ENCODE results near the gene JAG2. TPM values are rescaled to one million over a fixed set of nuclear protein-coding genes. Genes with fewer than 3 reads are reported as not detected.

Gene JAG2
- total and polyA plus RNA-seq, 2 of the 13 experiments (the other 11 are each of a cell fraction or from before 2014, with no cell fraction given) = 0.04 to 0.16 TPM

- TF ChIP-seq HNF1A (IDR thresholded peaks at IDR 0.05; ENCODE audit: low read depth) (no peak), HNF1A (CRISPR knock-in tag; IDR thresholded peaks at IDR 0.05; ENCODE audit: borderline replicate concordance) (no peak), ZFP82 (CRISPR knock-in tag; IDR thresholded peaks at IDR 0.05; ENCODE audit: borderline replicate concordance) (no peak), ARNT (IDR thresholded peaks at IDR 0.05) (no peak)
These were observed 19.9 kb downstream of the JAG2 start (continued) for GRCh38 chr14:105148604-105149145.

GRCh38 chr14:105147671-105148603 lies 20.6 kb downstream of the JAG2 start:
- Histone ChIP-seq H4K20me1 (ENCODE audit: insufficient read depth, low read length) (no peaks in the 10 kb centered on the region), H3K9ac (ENCODE audit: insufficient read depth, low read depth, low read length) (no peak overlapping the region), H3K79me2 (ENCODE audit: insufficient read depth, low read length) (no peaks in the 10 kb centered on the region), H3K4me1 (ENCODE audit: insufficient read depth, low read length) (no peaks in the 10 kb centered on the region), H2AFZ (ENCODE audit: low read length) (no peak overlapping the region), H3K9me3 (ENCODE audit: low read length) (no peaks in the 10 kb centered on the region), H3K36me3 (replicated peaks in 1 of 2; ENCODE audit: control insufficient read depth in 1 of 2, insufficient read depth in 2 of 2, low read length in 2 of 2) (no peaks in the 10 kb centered on the region), H3K4me2 (ENCODE audit: low read depth, low read length) (no peak overlapping the region), H3K27me3 (ENCODE audit: control insufficient read depth in 1 of 2, insufficient read depth in 2 of 2, low read length in 2 of 2) (peaks cover 17 to 43% of the 10 kb centered on the region in 2 experiments; a peak in 4 of 5 replicates), H3K27ac (ENCODE audit: extremely low read length, insufficient read depth, low read length) (no peak overlapping the region), H3K4me3 (replicated peaks in 1 of 3; ENCODE audit: insufficient read depth in 1 of 3, low read depth in 2 of 3, low read length in 3 of 3) (no peak overlapping the region)
- ATAC-seq (no peak), DNase-seq (ENCODE audit: low spot score) (no peak), FAIRE-seq (no peak)
- in situ Hi-C loops (cut with HindIII; ENCODE audit: extremely low pct_ligation_motif_present, low pct_unique_long_range_greater_than_20kb) (loop anchor here (10.0 kb wide), 1 partner anchor 53 kb away; no protein-coding TSS in a partner anchor), intact Hi-C loops (cut with micrococcal nuclease; ENCODE audit: unreplicated experiment) (no loop called here)
- no TSS peak for BruUV-seq (replicated peaks)
- 73% methylated on average over 26 of the region's 62 CpGs for WGBS (ENCODE audit: low lambda C conversion rate)
- ChIA-PET CTCF (ENCODE audit: low intra/inter-chr PET ratio, low total read pairs) (no interaction called here), POLR2A (no interaction called here)
- no peak for TF ChIP-seq GTF2F1 (IDR thresholded peaks at IDR 0.05; ENCODE audit: low read length)
- no peak for TF ChIP-seq ZNF292 (CRISPR knock-in tag; IDR thresholded peaks at IDR 0.05; ENCODE audit: borderline replicate concordance, low read depth)
- TF ChIP-seq FOXK1 (CRISPR knock-in tag; IDR thresholded peaks at IDR 0.05; ENCODE audit: borderline replicate concordance, low read depth) = no peak
- no peak for TF ChIP-seq SNAI1 (CRISPR knock-in tag; IDR thresholded peaks at IDR 0.05; ENCODE audit: borderline replicate concordance)
- no peak for TF ChIP-seq ZNF383 (CRISPR knock-in tag; IDR thresholded peaks at IDR 0.05; ENCODE audit: borderline replicate concordance)
- TF ChIP-seq STAT5B (CRISPR knock-in tag; IDR thresholded peaks at IDR 0.05) = no peak
- TF ChIP-seq HINFP (CRISPR knock-in tag; IDR thresholded peaks at IDR 0.05; ENCODE audit: low read depth) = no peak
- no peak for TF ChIP-seq CC2D1A (CRISPR knock-in tag; IDR thresholded peaks at IDR 0.05)
- TF ChIP-seq NCOA5 (CRISPR knock-in tag; IDR thresholded peaks at IDR 0.05) = no peak
- TF ChIP-seq FOXP1 (IDR thresholded peaks at IDR 0.05) = no peak
- TF ChIP-seq FOXP1 (CRISPR knock-in tag; IDR thresholded peaks at IDR 0.05) = no peak
